Measurements from ENCODE around the gene ZSWIM8. TPM values are rescaled to one million over a fixed set of nuclear protein-coding genes. Genes with fewer than 3 reads are reported as not detected.
"Not testable (repeated sequence)": the region's sequence is repeated elsewhere in the genome, so short reads cannot be mapped to it uniquely, and the experiment has no call there.

Gene ZSWIM8, protein sequence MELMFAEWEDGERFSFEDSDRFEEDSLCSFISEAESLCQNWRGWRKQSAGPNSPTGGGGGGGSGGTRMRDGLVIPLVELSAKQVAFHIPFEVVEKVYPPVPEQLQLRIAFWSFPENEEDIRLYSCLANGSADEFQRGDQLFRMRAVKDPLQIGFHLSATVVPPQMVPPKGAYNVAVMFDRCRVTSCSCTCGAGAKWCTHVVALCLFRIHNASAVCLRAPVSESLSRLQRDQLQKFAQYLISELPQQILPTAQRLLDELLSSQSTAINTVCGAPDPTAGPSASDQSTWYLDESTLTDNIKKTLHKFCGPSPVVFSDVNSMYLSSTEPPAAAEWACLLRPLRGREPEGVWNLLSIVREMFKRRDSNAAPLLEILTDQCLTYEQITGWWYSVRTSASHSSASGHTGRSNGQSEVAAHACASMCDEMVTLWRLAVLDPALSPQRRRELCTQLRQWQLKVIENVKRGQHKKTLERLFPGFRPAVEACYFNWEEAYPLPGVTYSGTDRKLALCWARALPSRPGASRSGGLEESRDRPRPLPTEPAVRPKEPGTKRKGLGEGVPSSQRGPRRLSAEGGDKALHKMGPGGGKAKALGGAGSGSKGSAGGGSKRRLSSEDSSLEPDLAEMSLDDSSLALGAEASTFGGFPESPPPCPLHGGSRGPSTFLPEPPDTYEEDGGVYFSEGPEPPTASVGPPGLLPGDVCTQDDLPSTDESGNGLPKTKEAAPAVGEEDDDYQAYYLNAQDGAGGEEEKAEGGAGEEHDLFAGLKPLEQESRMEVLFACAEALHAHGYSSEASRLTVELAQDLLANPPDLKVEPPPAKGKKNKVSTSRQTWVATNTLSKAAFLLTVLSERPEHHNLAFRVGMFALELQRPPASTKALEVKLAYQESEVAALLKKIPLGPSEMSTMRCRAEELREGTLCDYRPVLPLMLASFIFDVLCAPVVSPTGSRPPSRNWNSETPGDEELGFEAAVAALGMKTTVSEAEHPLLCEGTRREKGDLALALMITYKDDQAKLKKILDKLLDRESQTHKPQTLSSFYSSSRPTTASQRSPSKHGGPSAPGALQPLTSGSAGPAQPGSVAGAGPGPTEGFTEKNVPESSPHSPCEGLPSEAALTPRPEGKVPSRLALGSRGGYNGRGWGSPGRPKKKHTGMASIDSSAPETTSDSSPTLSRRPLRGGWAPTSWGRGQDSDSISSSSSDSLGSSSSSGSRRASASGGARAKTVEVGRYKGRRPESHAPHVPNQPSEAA (N-terminal part only)
- polyA plus RNA-seq (ENCODE audit: insufficient read length in 12 of 12): 100 to 1,000 TPM in 1 of 12 donors, 10 to 100 TPM in 10, not detected in 1; 53.3 to 172 (median 69.1) TPM
- long read RNA-seq, donor 1, transcript ZSWIM8-209 (2 exons, 466 nt): major isoform, 6 of 22 reads
- long read RNA-seq, donor 1, partial matches to known transcripts: 13 of 22 reads
- long read RNA-seq, donor 1, other reads (novel, unspliced or antisense): 0 of 22 reads
- long read RNA-seq, donor 2, partial matches to known transcripts: 0 of 4 reads
- long read RNA-seq, donor 2, other reads (novel, unspliced or antisense): 0 of 4 reads
- long read RNA-seq, donor 3, transcript ZSWIM8-209 (2 exons, 466 nt): major isoform, 6 of 9 reads
- long read RNA-seq, donor 3, partial matches to known transcripts: 0 of 9 reads
- long read RNA-seq, donor 3, other reads (novel, unspliced or antisense): 0 of 9 reads
- long read RNA-seq, donor 4, partial matches to known transcripts: 0 of 2 reads
- long read RNA-seq, donor 4, other reads (novel, unspliced or antisense): 0 of 2 reads
- long read RNA-seq, donor 5: 0 reads
- long read RNA-seq, donor 6: 0 reads
- long read RNA-seq, donor 7, partial matches to known transcripts: 0 of 4 reads
- long read RNA-seq, donor 7, other reads (novel, unspliced or antisense): 0 of 4 reads
- long read RNA-seq, donor 8, transcript ZSWIM8-209 (2 exons, 466 nt): major isoform, 11 of 12 reads
- long read RNA-seq, donor 8, partial matches to known transcripts: 0 of 12 reads
- long read RNA-seq, donor 8, other reads (novel, unspliced or antisense): 0 of 12 reads
- long read RNA-seq, donor 9, transcript ZSWIM8-209 (2 exons, 466 nt): major isoform, 5 of 5 reads
- long read RNA-seq, donor 9, partial matches to known transcripts: 0 of 5 reads
- long read RNA-seq, donor 9, other reads (novel, unspliced or antisense): 0 of 5 reads
- long read RNA-seq, donor 10, transcript ZSWIM8-209 (2 exons, 466 nt): major isoform, 11 of 15 reads
- long read RNA-seq, donor 10, partial matches to known transcripts: 0 of 15 reads
- long read RNA-seq, donor 10, other reads (novel, unspliced or antisense): 0 of 15 reads
- long read RNA-seq, donor 11, transcript ZSWIM8-209 (2 exons, 466 nt): major isoform, 8 of 8 reads
- long read RNA-seq, donor 11, partial matches to known transcripts: 0 of 8 reads
- long read RNA-seq, donor 11, other reads (novel, unspliced or antisense): 0 of 8 reads

DNA sequence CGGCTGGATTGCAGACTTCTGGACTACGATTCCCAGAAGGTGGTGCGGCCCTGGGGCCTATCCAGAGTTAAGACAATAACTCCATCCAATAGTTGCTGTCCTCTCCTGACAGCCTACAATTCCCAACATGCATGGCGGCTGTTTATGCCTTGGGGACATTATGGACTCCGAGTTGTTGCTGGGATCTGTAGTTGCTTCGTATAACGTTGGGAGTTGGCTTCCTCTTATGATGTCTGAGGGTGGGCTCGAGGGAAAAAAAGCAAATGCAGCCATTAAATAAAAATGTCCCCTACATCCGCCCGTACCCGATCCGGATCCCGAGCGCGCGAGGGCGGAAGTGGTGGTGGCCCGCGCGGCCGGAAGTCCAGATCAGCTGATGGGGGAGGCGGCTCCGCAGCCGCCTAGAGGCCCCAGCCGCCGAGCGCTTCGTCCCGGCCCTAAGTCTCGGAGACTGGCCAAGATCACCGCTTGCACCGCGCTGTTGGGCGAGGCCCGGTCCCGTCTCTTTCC is at the start of gene ZSWIM8:
ZSWIM8 (plus strand) TSS at position 396 of the 510 bp plus-strand sequence. CDS start 273 bp downstream, outside the sequence.
- peak; percentile 96 for DNase-seq

DNA sequence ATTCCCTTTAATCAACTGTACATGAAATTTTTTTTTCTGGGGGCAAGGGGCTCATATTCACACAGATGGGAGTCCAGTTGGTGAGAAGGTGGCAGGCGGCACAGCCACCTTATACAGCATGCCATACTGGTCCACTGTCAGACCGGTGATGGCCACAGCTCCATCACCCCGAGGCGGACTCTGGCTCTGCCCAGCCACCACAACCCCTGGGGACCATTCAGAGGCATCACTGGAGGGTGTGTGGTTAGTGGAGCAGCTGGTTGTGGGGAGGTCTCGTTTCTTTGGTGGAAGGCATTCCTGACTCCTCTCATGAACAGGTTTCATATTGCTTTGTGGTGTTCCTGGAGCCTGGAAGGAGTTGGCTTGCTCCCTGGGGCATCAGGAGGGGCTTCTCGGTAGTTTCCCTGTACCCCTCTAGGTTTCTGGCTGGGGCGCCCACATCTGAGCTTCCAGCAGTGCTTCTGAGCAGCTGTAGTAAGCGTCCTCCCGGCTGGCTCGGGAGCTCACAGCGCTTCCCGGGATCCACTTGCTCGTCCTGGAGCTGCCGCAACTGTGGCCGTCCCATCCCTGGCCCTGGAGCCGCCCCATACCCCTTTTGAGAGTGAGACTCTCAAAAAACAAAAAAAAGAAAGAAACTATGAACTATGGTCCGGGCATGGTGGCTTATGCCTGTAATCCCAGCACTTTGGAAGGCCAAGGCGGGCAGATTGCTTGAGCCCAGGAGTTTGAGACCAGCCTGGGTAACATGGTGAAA is 44.7 kb upstream of the ZSWIM8 start:
- not testable (repeated sequence) for DNase-seq

DNA sequence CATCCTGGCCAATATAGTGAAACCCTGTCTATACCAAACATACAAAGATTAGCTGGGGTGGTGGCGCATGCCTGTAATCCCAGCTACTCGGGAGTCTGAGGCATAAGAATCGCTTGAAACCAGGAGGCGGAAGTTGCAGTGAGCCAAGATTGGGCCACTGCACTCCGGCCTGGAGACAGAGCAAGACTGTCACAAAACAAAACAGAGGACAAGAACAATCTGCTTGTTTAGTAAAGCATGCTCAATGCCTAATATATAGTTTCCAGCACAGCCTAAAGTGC is 43.0 kb upstream of the ZSWIM8 start:
- no peak for DNase-seq

DNA sequence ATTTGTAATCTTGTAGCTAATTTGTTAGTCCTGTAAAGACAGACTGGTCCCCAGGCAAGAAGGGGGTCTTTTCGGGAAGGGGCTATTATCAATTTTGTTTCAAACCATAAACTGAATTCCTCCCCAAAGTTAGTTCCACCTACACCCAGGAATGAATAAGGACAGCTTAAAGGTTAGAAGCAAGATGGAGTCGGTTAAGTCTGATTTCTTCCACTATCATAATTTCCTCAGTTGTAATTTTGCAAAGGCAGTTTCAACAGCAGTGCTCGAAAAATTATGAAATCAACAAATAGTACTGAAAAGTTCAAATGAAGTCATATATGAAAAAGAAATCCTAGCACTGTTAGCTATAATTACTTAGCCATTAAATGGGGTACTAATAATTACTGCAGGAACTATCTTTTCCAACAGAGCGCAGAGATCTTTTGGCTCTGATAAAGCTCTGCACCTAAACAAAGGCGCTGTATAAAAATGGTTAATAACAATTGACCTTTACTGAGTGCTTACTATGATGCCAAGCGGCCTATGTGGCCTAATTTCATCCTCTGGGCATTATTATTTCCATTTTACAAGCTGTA is 42.0 kb upstream of the ZSWIM8 start:
- DNase-seq: no peak

DNA sequence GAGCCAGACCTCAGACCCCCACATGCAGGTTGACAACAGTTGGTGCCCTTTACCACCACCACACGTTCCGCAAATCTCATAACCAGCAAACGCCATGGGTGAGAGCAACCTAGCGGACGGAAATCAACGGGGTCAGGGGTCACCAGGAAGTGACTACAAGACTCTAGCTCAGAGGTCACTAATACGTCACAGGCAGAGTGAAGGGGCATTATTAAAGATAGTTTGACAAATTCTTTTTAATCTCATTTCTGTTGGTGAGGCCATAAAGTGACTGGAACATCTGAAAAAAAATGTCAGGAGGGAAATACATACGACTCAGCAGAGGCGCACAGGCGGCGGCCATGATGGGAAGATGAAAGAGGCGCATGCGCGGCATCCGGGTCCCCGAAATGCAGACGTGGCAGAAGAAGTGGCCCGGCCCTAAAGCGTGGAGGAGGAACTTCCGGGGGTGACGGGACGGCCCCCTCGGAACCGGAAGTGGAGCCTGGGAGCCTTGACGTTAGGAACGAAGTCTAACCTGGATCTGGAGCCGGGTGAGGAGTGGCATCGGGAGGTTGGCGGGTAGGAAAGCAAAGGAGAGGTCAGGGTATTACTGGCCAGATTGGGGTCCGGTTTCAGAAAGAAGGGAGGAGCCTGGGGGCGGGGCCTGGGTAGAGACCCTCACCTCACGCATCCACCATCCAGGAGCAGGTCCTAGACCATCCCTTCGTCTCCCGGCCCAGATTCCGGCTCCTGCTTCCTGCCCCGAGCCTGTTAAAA is 41.3 kb upstream of the ZSWIM8 start, which contains the start of gene SEC24C:
SEC24C (plus strand) TSS at position 468 of the 759 bp plus-strand sequence. CDS start 2,461 bp downstream, outside the sequence.
- DNase-seq: peak; percentile 99

DNA sequence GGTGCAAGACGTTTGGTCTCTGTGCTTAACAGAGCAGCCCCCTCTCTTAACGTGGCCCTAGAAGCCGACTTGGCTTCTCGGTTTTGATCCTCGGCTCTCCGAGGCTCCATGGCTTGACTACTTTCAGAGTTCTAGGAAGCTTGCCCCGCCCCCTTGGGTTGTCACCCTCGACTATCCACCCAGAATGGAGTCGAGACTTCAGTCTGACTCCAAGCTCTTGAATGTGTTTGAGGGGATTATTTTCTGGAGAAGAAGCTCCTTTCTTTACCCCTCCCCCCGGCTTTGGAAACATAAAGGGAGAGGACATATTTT is 40.8 kb upstream of the ZSWIM8 start:
- DNase-seq: no peak

DNA sequence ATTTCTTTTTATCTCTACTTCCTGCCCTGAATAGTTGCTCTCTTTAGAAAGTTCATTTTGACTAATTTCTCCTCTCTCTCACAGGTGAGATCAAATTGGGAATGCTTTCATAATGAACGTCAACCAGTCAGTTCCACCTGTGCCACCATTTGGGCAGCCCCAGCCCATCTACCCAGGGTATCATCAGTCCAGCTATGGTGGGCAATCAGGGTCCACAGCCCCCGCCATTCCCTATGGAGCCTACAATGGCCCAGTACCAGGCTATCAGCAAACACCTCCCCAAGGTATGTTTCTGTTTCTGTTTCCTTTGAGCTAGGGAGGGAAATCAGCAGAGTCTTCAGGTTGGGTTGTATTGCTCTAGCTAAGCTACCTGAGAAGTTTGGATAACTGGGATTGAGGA is 38.7 kb upstream of the ZSWIM8 start:
- no peak for DNase-seq

DNA sequence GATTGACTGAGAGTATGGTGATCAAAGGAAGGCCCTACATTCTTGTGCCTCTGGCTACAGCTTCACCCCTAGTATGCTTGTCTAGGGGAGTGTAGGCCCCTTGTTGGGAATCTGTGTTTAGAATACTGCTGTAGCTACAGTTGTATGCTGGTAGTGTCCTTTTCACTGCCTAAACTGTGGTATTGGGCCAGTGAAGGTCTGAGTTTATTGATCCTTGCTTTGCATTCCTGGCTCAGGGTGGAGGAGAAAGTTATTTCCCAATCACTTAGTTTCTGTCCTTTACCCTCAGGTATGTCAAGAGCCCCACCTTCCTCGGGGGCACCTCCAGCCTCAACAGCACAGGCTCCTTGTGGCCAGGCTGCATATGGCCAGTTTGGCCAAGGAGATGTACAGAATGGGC is 34.6 kb upstream of the ZSWIM8 start:
- no peak for DNase-seq

DNA sequence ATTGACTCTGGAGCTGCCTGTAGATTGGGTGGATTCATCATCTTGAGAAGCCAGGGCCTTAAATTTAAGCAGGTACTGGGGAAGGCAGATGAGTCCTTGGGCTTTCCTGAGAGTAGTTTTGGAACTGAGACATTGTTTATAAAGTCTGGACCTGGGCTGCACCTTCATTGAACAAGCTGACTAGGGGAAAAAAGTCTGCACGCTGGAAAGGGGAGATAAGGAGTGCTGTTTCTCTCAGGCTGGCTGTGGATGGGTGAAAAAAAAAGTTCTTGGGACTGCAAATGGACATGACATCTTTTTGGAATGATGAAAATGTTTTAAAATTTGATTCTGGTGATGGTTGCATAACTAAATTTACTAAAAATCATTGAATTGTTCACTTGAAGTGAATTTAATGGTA is 29.2 kb upstream of the ZSWIM8 start:
- DNase-seq: no peak

DNA sequence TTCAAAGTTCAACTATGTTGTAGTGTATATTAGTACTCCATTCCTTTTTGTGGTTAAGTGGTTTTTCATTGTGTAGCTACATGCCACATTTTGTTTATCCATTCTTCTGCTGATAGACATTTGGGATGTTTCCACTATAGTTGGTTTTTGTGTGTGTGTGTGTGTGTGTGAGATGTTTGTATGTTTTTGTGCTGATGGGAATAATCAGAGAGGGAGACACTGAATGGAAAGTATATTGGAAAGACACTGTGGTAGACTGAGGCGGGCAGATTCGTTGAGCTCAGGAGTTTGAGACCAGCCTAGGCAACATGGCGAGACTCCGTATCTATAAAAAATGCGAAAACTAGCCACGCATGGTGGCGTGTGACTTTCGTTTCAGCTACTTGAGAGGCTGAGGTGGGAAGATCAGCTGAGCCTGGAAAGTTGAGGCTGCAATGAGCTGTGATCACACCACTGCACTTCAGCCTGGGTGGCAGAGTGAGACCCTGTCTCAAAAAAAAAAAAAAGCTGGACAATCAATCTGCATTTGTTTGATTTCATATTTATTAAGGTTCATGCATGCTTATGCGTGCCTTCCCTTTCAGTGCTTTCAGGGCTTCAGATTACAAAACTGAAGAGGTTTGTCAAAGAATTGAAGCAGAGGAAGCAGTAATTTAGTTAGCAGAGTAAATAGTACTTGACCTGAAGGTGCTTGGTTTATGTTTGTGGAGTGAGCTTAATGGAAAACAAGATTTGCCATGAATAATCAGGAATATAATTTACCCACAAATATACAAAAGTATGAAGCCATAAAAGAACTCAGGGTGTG is 26.5 kb upstream of the ZSWIM8 start:
- no peak for DNase-seq

DNA sequence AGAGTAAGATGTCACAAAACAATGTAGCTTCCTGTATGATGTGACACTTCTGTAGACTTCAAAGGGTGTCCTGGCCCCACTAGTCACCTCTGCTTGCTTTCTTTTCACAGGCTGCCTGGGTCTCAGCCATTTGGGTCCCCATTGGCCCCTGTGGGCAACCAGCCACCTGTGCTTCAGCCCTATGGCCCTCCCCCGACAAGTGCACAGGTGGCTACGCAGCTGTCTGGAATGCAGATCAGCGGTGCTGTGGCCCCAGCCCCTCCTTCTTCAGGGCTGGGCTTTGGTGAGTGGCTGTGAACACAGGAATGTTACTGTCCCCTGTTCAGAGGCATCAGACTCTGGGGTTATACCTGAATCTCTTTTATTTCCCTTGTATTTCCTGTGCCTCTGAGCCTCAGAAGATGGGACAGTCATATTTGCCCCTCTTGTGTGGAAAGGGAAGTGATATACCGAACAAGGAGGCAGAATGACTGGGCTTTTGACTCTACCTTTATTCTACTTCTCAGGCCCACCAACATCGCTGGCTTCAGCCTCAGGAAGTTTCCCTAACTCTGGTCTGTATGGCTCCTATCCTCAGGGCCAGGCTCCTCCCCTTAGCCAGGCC is 25.8 kb upstream of the ZSWIM8 start:
- no peak for DNase-seq

DNA sequence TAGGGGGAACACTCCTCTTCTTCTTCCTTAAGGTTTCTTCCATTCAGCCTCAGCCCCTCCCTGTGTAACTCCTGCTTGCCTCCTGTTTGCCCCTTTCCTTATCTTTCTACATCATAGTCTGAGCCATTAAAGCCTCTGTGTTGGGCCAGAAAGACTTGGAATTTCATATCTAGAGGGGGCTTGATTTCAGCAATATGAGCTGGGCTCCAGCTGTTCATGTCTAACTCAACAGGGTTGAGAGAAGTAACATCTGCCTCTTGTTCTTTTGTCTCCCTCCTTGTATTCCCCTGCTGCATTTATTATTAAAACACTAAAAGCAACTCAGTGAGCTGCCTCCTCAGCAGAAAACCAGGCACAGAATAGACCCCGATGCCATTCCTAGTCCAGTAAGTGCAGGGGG is 23.6 kb upstream of the ZSWIM8 start:
- no peak for DNase-seq

DNA sequence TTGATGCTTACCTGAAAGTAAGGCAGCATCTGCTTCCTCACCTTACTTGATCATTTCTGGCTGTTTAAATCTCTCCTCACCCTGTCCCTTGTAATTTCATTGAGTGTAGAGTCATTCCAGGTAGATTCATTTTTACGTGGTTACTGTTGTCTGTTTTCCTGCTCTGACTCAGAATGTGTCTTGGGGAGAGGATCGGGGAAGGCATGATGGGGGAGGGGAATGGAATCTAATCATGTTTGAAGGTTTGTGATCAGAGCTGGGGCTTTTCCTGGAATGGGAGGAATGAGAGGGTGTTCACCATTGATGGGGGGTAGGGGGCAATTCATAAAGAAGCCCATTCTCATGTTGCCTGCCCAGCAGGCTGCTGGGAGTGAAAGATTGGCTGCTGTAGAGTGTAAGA is 22.5 kb upstream of the ZSWIM8 start:
- DNase-seq: no peak

DNA sequence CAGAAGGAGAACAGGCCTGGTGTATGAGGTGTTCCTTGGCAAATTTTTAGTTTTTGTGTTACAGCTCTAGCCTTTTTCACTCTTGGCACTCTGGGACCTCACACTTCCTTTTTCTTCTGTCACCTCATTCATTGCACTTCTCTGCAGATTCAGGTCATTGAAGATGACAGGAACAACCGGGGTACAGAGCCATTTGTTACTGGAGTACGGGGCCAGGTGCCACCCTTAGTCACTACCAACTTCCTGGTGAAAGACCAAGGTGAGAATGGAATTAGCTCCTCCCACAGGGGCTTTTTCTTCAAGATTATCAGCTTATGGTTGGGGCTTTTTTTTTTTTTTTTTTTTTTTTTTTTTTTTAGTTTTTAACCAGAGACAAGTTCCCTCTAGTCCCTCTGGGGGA is 22.1 kb upstream of the ZSWIM8 start:
- no peak for DNase-seq

DNA sequence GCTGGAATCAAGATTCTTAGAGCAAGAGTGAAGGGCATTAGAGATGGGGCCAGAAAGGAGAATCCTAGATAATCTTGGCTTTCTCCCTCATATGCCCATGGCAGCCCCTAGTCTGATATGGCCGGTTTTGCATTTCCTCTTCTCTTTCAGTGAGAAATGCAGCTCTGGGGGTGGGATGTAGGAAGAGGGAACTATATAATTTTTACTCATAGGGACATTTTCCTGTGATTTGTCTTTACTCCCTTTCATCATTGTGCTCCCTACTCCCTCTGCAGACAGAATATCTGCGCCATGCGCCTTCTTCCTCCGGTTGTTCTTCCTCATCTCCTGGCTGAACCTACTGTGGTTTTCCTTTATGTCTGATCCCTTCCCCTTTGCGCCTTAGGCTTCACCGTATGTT is 20.3 kb upstream of the ZSWIM8 start:
- no peak for DNase-seq

DNA sequence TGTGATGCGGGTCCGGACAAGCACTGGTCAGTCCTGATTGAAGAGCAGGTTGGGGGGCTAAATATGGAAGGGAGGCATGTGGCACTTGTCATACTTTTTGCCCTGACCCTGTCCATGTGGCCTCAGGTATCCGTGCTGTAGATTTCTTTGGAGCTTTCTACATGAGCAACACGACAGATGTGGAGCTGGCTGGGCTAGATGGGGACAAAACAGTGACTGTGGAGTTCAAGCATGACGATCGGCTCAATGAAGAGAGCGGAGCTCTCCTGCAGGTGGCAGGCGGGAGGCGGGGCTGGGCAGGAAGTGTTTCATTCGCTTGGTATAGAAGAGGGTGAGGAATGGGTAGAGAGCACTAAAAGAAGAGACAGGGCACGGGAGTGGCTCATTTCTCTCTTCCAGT is 16.5 kb upstream of the ZSWIM8 start:
- DNase-seq: no peak
